Renal pelvis (tissue), 12 donors: Measurements from ENCODE around the gene TRAF5. TPM values are rescaled to one million over a fixed set of nuclear protein-coding genes. Genes with fewer than 3 reads are reported as not detected.
"Not testable (repeated sequence)": the region's sequence is repeated elsewhere in the genome, so short reads cannot be mapped to it uniquely, and the experiment has no call there.

Source experiments
- DNase-seq: peaks from one replicate; pipeline ENCODE4 v3.0.0-alpha.2; 2013
- long read RNA-seq, 16 experiments: transcript quantifications; one replicate each; lab custom pipeline, GENCODE V29; 2026
- polyA plus RNA-seq, 3 donors: library from polyadenylated mRNA; unstranded; fragments of 120-200 nt; gene quantifications; one replicate each; pipeline ENCODE4 v1.2.1, GENCODE V29; 2013; ENCODE audit not compliant: insufficient read length in 3 of 3

TRAF5 gene, protein sequence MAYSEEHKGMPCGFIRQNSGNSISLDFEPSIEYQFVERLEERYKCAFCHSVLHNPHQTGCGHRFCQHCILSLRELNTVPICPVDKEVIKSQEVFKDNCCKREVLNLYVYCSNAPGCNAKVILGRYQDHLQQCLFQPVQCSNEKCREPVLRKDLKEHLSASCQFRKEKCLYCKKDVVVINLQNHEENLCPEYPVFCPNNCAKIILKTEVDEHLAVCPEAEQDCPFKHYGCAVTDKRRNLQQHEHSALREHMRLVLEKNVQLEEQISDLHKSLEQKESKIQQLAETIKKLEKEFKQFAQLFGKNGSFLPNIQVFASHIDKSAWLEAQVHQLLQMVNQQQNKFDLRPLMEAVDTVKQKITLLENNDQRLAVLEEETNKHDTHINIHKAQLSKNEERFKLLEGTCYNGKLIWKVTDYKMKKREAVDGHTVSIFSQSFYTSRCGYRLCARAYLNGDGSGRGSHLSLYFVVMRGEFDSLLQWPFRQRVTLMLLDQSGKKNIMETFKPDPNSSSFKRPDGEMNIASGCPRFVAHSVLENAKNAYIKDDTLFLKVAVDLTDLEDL
- 10 to 100 TPM; 10.9 to 24.1 (median 22.5) TPM for polyA plus RNA-seq
- long read RNA-seq, donor 1: 0 reads
- long read RNA-seq, donor 2, partial matches to known transcripts: 0 of 2 reads
- long read RNA-seq, donor 2, other reads (novel, unspliced or antisense): 0 of 2 reads
- long read RNA-seq, donor 3, partial matches to known transcripts: 0 of 1 reads
- long read RNA-seq, donor 3, other reads (novel, unspliced or antisense): 0 of 1 reads
- long read RNA-seq, donor 4, partial matches to known transcripts: 0 of 1 reads
- long read RNA-seq, donor 4, other reads (novel, unspliced or antisense): 0 of 1 reads
- long read RNA-seq, donor 5: 0 reads
- long read RNA-seq, donor 6, transcript TRAF5-205 (3 exons, 3,491 nt): major isoform, 5 of 5 reads
- long read RNA-seq, donor 6, partial matches to known transcripts: 0 of 5 reads
- long read RNA-seq, donor 6, other reads (novel, unspliced or antisense): 0 of 5 reads
- long read RNA-seq, donor 7, partial matches to known transcripts: 0 of 3 reads
- long read RNA-seq, donor 7, other reads (novel, unspliced or antisense): 0 of 3 reads
- long read RNA-seq, donor 8, partial matches to known transcripts: 0 of 1 reads
- long read RNA-seq, donor 8, other reads (novel, unspliced or antisense): 0 of 1 reads
- long read RNA-seq, donor 9, partial matches to known transcripts: 9 of 12 reads
- long read RNA-seq, donor 9, other reads (novel, unspliced or antisense): 0 of 12 reads
- long read RNA-seq, donor 10, partial matches to known transcripts: 0 of 5 reads
- long read RNA-seq, donor 10, other reads (novel, unspliced or antisense): 0 of 5 reads
- long read RNA-seq, donor 11, partial matches to known transcripts: 0 of 1 reads
- long read RNA-seq, donor 11, other reads (novel, unspliced or antisense): 0 of 1 reads
- long read RNA-seq, donor 12, transcript TRAF5-205 (3 exons, 3,491 nt): major isoform, 6 of 8 reads
- long read RNA-seq, donor 12, partial matches to known transcripts: 0 of 8 reads
- long read RNA-seq, donor 12, other reads (novel, unspliced or antisense): 0 of 8 reads
- long read RNA-seq, donor 13, partial matches to known transcripts: 0 of 3 reads
- long read RNA-seq, donor 13, other reads (novel, unspliced or antisense): 0 of 3 reads
- long read RNA-seq, donor 14: 0 reads
- long read RNA-seq, donor 15, partial matches to known transcripts: 0 of 2 reads
- long read RNA-seq, donor 15, other reads (novel, unspliced or antisense): 0 of 2 reads
- long read RNA-seq, donor 16, partial matches to known transcripts: 0 of 1 reads
- long read RNA-seq, donor 16, other reads (novel, unspliced or antisense): 0 of 1 reads

DNA sequence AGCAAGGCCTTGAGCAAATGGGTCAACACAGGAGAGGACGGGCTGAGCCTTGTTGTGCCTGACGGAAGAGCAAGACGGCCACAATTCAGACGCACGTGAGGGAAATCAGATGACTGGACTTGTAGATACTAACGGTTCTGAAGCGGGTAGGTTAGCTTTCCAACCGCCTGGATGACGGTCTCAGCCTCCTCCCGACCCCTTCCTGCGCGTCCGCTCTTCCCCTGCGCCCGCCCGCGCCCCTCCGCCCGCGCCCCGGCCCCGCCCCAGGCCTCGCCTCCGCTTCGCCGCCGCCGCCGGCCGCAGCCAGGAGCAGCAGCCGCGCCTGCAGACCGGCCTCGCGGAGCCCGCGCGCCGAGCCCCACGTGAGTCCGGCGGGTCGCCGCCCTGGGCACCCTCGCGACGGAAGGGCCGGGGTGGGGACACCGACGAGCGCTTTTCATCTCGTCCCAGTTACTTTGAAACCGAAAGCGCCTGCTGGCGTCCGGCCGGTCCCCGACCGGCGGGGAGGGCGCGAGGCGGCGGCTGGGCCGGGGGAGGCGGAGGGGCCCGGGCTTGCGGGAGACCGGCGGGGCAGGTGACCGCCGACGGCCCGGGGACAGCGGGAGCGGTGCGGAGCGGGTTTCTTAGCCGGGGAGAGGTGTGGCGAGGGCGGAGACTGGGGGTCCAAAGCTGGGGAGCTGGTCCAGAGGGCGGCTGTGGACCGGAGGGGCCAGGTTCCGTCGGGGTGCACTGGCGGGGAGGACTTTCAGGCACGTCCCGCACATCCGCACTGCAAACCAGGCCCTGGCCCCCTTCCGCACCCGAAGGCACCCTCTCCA is at the start of gene TRAF5:
Gene TRAF5, plus strand, starts transcription at position 306 of the 818 bp plus-strand sequence. CDS start 26,407 bp downstream, outside the sequence.
- peak; percentile 47 for DNase-seq

DNA sequence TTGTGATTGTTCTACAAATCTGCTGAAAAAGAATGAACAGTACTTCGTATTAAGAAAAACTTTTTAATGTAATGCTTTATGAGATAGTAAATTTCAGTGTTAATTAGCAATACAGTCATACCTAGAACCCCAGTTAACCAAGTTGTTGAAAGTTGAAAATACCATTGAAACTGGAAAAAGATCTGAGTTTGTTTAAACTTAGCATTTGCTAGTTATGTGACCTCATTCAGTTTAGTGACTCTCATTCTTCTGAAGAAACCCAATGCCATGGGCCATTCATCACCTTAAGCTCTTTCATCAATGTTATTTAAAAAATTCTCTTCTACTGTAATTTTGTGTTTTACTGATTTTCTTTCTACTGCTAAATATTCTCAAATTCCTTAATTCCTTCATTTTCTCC is 47.3 kb upstream of the TRAF5 start:
- no peak for DNase-seq

DNA sequence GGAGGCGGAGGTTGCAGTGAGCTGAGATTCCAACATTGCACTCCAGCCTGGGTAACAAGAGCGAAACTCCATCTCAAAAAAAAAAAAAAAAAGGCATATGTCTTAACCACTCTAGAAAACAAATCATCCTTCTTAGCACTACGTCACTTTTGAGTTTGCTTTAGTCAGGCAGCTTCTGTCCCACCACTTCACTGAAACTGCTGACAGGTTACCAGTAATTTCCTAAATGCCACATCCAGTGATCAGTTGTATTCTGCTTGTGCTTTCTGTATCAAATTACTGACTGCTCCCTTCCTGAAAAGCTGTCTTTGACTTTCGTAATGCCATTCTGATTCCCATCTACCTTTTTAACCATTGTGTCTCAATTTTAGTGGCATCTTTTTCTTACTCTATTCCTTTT is 45.7 kb upstream of the TRAF5 start:
- no peak for DNase-seq

DNA sequence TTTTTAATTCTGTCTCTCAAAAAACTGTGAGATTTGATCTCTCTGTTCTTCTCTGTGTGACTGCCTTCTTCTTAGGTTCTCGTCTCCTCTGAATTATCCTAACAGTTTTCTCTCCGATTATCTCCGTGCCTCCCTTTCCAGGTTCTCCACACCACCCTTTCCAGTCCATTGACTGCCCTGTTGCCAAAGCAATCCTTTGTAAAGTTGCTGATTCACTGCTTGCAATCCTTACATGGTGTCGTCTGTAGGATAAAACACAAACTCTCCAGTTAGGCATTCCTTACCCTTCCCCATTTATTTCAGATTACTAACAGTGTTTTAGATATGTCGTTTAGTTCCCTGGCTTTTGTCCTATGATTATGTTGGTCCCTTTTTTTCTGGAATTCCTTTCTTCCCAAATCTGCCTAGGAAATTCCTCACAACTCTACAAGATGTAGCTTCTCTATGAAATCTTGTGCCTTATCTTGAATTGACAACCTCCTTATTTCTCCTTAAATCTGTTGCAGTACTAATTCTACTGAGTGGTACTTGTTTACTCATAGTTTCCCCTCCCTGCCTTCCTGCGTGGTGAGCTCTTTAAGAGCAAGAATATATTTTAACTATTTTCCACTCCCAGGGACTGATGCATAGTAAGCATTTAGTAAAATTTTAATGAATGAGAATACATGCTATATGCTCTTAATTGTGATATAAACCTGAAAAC is 45.2 kb upstream of the TRAF5 start:
- DNase-seq: no peak

DNA sequence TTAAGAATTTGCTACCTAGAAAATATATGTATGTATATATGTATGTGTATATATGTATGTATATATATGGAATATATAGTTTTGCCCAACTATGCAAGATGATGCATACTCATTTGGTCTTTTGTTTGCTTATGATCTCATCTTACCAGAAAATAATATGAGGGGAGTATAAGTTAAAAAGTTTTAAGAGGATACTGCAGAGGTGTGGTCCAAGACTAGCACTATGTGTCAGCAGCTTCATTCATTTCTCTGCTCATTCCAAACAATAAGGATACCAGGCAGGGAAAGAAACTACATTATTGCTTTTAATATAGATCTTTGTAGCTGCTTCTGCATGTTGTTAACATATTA is 44.6 kb upstream of the TRAF5 start:
- no peak for DNase-seq

DNA sequence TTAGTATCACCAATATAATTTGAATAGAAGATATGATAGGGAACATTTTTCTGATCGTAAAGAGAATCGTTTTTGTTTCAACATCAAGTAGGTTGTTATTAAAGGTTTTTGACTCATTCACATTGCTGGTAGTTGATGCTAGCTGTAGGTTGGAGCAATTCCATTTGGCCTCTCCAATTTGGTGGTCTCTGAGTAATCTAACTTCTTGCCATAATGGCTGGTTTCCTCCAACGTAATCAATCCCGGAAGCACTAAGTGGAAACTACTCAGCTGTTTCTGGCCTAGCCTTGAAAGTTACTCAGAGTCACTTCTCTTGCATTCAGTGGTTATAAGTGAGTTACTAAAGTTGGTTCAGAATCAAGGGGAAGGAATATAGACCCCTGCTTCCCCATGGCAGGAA is 41.4 kb upstream of the TRAF5 start:
- no peak for DNase-seq

DNA sequence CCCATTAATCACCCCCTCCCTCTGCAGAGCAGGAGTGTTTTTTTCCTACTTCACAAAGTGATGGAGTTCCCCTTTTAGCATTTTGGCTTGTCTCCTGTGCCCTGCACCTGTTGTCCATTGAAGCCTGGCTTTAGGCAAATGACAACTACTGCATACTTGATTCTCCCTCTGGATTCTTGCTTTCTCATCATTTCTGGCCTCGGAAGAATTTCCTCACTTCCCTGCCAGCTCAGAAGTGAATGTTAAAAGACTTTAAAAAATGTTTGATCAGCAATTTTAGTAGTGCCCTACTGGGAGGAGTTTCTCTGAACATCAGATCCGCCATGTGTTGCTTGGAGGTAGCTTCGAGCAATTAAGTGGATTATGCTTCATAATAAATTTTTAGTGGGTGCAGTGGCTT is 39.4 kb upstream of the TRAF5 start:
- no peak for DNase-seq

DNA sequence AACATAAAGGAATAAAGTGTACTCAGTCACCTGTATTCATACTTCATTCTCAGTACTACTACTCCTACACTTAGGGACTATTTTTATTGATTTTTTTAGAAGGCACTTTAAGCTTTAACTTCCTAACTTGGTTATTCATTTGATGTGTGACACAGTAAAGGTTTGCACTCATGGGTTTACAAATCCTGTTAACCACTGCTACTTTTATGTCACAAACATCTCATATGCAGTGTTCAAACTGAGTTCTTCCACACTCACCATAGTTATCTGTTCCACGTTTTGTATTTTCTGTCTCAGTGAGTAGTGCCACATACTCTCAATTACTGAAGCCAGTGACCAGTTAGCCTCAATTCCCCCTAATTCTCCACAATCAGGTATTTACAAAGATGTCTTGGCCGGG is 34.2 kb upstream of the TRAF5 start:
- no peak for DNase-seq

DNA sequence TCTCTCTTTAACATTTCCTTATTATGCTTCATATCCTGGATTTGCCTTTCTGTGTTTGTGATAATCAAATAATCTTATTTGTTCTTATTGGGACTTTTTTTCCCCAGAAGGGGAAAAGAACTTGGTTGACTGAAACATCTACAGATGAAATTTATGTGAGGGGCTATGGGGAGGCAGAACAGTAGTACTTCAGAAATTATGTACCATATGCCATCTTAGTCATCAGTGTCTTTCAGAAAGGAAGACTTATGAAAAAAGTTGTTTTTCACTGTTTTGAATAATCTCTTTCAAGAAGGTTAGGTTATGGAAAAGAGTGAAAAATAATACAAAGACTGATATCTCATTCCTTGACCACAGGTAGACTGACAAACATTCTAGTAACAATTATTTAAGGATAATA is 30.2 kb upstream of the TRAF5 start:
- no peak for DNase-seq

DNA sequence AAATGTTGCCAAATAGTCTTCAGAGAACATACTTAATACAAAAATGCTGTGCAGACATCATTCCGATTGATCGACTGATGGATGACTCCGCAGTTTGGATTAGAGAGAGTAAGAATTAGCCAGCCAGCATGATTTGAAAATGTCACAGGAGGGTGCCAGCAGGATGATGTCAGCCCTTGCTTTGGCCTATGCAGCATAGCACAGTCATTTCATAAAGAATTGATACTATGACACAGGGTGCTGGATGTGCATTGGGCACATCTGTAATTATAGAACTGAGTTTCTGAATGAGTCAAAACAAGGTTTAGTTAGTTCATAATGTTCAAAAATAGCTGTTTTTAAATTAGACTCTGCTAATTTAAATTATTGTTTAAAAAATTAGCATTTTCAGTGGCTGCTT is 21.6 kb upstream of the TRAF5 start:
- DNase-seq: no peak

DNA sequence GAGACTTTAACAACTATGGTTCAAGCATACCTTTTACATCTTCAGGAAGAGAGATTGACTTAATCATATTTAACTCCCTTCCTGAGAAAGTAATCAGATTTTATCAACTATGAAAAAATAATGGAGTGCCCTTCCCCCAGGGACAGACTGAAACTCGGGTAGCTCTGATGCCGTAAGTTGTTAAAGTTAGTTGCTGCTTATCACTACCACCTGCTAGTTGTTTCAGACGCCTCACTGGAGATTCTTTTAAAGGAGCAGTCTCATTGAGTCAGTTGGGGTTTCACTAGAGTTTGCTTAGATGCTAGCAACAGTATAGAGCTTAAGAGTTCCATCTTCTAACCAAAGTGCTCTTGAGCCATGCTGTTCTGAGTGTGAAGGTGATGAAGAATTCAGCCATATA is 17.0 kb upstream of the TRAF5 start:
- DNase-seq: no peak

DNA sequence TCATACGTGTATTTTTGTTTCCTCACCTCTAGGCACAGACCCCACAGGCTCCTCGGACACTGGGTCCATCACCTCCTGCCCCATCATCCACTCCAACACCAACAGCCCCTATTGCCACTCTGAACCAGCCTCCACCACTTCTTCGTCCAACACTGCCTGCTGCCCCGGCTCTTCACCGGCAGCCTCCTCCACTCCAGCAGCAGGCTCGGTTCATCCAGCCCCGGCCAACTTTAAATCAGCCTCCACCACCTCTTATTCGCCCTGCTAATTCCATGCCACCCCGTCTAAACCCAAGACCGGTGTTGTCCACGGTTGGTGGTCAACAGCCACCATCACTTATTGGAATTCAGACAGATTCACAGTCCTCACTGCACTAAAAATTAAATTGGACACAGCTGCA is 13.2 kb upstream of the TRAF5 start:
- DNase-seq: no peak

DNA sequence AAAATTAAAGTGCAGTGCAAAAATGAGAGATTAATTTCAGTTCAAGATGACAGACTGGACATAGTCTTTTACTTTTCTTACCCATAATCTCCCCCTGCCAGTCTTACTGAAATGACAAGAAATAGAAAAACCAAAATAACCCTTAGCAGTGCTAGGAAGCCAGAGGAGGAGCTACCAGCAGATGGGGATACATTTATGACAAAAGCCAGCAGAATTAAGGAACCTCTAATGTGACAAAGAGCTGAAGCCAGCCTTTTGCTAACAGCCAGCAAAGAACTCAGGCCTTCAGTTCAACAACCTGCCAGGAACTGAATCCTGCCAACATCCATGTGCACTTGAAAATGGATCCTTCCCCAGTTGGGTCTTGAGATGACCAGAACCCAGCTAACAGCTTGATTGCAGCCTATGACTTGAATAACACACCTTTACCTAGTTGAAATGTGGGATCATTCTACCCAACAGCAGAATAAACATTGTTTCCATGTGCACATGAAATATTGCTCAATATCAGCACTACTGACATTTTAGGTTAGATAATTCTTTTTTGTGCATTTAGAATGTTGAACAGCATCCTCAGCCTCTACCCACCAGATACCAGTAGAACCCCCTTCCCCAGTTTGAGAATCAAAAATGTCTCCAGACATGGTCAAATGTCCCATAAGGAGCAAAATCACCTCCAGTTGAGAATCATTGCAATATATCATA is 7.9 kb upstream of the TRAF5 start:
- DNase-seq: no peak

DNA sequence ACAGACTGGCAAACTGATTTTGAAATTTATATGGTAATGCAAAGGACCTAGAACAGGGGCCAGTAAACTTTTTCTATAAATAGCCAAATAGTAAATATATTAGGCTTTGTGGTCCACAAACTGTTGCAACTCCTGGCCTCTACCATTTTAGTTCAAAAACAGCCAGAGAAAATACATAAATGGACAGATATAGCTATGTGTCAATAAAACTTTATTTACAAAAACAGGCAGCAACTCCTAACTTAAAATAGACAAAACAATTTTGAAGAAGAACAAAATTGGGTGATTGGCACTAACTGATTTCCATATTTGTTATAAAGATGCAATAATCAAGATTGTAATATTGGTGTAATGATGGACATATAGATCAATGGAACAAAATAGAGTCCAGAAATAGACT is 6.7 kb upstream of the TRAF5 start:
- no peak for DNase-seq

DNA sequence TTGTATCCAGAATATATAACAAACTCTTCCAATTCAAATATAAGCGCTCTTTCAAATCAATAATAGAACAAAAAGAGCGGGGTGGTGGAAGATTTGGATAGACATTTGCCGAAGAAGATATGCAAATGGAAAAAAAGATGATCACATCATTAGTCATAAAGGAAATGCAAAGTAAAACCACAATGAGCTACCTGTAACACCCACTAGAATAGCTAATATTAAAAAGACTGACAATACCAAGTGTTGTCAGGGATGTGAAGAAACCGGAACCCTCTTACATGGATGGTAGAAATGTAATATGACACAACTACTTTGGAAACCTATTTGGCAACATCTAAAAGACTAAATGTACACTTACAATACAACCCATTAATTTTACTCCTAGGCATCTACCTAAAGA is 5.7 kb upstream of the TRAF5 start:
- DNase-seq: no peak

DNA sequence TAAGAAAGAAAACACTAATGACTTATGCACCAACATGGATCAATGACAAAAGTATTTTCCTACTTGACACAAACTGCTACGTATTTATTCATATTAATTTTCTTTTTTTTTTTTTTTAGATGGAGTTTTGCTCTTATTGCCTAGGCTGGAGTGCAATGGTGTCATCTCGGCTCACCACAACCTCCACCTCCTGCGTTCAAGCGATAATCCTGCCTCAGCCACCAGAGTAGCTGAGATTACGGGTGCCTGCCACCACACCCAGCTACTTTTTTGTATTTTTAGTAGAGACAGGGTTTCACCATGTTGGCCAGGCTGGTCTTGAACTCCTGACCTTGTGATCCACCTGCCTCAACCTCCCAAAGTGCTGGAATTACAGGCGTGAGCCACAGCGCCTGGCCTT is 5.0 kb upstream of the TRAF5 start:
- DNase-seq: not testable (repeated sequence)

DNA sequence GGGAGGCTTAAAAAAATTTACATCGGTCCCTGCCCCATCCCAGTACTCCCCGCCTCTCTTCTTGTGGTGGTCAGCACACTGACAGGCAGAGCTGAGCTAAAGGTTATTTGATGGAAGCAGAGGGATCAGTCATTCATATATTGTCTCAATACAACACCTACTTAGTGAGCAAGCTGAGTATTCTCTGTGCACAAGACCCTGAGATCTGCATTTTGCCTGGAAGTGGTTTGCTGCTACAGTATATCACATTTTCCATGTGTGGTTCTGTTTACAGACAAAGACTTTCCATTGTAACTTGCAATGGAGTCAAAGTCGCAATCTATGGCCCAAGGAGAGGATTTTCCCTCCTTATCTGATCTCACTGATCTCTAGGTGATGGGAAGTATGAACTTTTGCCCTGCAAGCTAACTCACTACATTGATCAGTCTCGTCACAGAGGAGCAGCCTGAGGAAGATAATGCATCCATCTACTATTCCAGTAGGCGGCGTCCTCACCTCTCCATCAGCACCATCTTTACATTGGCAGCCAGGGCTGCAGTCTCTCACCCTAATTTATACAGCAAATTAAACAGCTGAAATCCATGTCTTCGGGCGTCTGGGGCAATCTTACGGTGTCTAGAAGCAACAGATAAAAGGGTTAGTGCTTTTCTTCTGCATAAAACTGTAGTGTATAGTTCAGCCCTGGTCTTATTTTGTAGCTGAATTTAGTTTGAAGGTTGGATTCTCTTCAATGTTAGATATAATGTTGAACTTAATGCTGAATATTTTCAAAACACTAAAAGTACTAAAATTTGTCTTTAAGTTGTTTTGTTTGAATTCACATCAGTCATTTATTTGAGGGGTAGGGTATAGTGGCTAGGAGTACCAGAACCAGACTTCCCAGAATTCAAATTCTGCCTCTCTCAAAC is 3.2 kb upstream of the TRAF5 start:
- DNase-seq: peak; percentile 51
